Ectodermal cell (in vitro differentiated cells): ENCODE results near the gene CTRB1.
"Not testable (repeated sequence)": the region's sequence is repeated elsewhere in the genome, so short reads cannot be mapped to it uniquely, and the experiment has no call there.

ENCODE experiments used
- H3K27ac ChIP-seq: 2 replicates; pipeline ENCODE4 v1.7.0; 2013; ENCODE audit warnings: mild to moderate bottlenecking, low read depth, low read length; ENCODE audit not compliant: insufficient read depth, poor library complexity, severe bottlenecking
- H3K27me3 ChIP-seq: 2 replicates; pipeline ENCODE4 v1.7.0; 2013; ENCODE audit warnings: mild to moderate bottlenecking, low read length; ENCODE audit not compliant: insufficient read depth, control insufficient read depth, poor library complexity, severe bottlenecking
- H3K36me3 ChIP-seq: one replicate; pipeline ENCODE4 v1.7.0; 2013; ENCODE audit warnings: low read length; ENCODE audit not compliant: control insufficient read depth, insufficient read depth
- H3K4me1 ChIP-seq: one replicate; pipeline ENCODE4 v1.7.0; 2013; ENCODE audit warnings: low read length; ENCODE audit not compliant: control insufficient read depth, insufficient read depth
- H3K4me3 ChIP-seq: 2 replicates; pipeline ENCODE4 v1.7.0; 2013; ENCODE audit warnings: low read depth, low read length, control low read depth; ENCODE audit not compliant: insufficient read depth
- H3K9me3 ChIP-seq: 2 replicates; pipeline ENCODE4 v1.7.0; 2013; ENCODE audit warnings: mild to moderate bottlenecking, low read length, moderate library complexity; ENCODE audit not compliant: control insufficient read depth
- WGBS, 2 experiments: methylation state at CpG; one replicate each; pipeline ENCODE4 v1.1.7; 2013; ENCODE audit warnings: missing lambda C conversion rate in 2 of 2; 5-methylcytosine and 5-hydroxymethylcytosine counted together

The CTRB1 gene

DNA sequence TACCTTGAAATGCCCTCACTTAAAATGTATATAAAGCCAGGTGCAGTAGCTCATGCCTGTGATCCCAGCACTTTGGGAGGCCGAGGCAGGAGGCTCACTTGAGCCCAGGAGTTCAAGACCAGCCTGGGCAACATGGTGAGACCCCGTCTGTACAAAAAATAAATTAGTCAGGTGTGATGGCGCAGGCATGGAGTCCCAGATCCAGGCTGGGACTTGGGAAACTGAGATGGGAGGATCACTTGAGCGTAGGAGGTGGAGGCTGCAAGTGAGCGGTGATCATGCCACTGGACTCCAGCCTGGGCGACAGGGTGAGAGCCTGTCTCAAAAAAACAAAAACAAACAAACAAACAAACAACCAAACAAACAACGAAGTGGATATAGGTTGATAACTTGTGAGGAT lies 9.3 kb upstream of the CTRB1 start:
- WGBS, 2 experiments: 93 to 99% methylated on average over 4 to 7 of the region's 7 CpGs
- not testable (repeated sequence) for H3K4me3 ChIP-seq, H3K4me1 ChIP-seq, H3K27ac ChIP-seq, H3K9me3 ChIP-seq, H3K36me3 ChIP-seq, H3K27me3 ChIP-seq

GRCh38 chr16:75209944-75210343 lies 8.8 kb upstream of the CTRB1 start:
- H3K9me3 ChIP-seq: no peaks in the 10 kb centered on the region
- no peak overlapping the region for H3K4me3 ChIP-seq
- WGBS, 2 experiments: 86 to 92% methylated on average over 5 of the region's 5 CpGs
- peaks cover 2% of the 10 kb centered on the region for H3K4me1 ChIP-seq
- no peaks in the 10 kb centered on the region for H3K27me3 ChIP-seq
- H3K27ac ChIP-seq: no peak overlapping the region
- no peaks in the 10 kb centered on the region for H3K36me3 ChIP-seq

DNA sequence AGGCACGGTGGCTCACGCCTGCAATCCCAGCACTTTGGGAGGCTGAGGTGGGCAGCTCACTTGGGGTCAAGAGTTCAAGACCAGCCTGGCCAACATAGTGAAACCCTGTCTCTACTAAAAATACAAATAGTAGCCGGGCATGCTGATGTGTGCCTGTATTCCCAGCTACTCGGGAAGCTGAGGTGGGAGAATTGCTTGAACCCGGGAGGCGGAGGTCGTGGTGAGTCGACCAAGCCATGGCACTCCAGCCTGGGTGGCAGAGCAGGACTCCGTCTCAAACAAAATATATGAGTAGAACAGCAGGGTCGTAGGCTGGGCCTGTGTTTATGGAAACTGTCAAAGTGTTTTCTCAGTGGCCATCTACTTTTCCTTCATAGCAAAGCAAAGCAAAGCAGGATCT lies 7.5 kb upstream of the CTRB1 start:
- WGBS, 2 experiments: 93 to 94% methylated on average over 10 of the region's 10 CpGs
- H3K4me1 ChIP-seq, H3K9me3 ChIP-seq, H3K4me3 ChIP-seq, H3K27ac ChIP-seq, H3K27me3 ChIP-seq, H3K36me3 ChIP-seq: not testable (repeated sequence)

DNA sequence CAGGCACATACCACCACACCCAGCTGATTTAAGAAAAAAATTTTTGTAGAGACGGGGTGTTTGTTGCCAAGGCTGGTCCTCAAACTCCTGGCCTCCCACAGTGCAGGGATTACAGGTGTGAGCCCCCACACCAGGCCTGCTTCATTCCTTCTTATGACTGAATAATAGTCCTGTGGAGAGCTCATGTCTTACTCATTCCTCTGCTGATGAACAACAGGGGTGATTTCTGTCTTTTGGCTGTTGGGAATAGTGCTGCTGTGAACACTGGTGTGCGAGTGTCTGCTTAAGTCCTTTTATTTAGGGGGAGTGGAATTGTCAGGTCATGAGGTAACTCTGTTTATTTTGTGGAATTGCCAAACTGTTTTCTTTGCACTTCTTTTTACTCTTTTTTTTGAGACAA lies 2.7 kb upstream of the CTRB1 start:
- 90 to 93% methylated on average over 2 of the region's 2 CpGs for WGBS, 2 experiments
- H3K27ac ChIP-seq: no peak overlapping the region

DNA sequence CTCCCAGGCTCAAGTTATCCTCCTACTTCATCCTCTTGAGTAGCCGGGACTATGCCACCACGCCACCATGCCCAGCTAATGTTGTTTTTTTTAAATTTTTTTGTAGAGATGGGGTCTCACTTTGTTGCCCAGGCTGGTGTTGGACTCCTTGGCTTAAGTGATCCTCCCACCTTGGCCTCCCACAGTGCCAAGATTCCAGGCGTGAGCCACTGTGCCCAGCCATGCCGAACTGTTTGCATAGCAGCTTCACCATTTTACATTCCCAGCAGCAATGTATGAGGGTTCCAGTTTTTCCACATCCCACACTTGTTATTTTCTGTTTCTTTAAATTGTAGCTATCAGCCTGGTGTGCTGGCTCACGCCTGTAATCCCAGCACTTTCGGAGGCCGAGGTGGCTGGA lies 2.2 kb upstream of the CTRB1 start:
- Histone ChIP-seq H3K27me3 (no peaks in the 10 kb centered on the region), H3K27ac (no peak overlapping the region), H3K9me3 (no peaks in the 10 kb centered on the region), H3K4me1 (peaks cover 2% of the 10 kb centered on the region), H3K4me3 (no peak overlapping the region), H3K36me3 (no peaks in the 10 kb centered on the region)
- WGBS, 2 experiments: 88 to 93% methylated on average over 7 of the region's 7 CpGs

More for the DNA sequence above, 2.7 kb upstream of the CTRB1 start:
- Histone ChIP-seq H3K9me3 (no peaks in the 10 kb centered on the region), H3K4me3 (no peak overlapping the region), H3K4me1 (peaks cover 2% of the 10 kb centered on the region), H3K36me3 (no peaks in the 10 kb centered on the region), H3K27me3 (no peaks in the 10 kb centered on the region)

GRCh38 chr16:75217389-75217851 lies 1.4 kb upstream of the CTRB1 start:
- H3K27ac ChIP-seq: no peak overlapping the region

GRCh38 chr16:75219088-75219487 lies 300 bp downstream of the CTRB1 start:
- H3K4me1 ChIP-seq: no peaks in the 10 kb centered on the region
- no peak overlapping the region for H3K4me3 ChIP-seq
- 86% methylated on average over 4 of the region's 4 CpGs for WGBS, 2 experiments
- H3K27ac ChIP-seq: no peak overlapping the region
- no peaks in the 10 kb centered on the region for H3K36me3 ChIP-seq
- no peaks in the 10 kb centered on the region for H3K27me3 ChIP-seq
- no peaks in the 10 kb centered on the region for H3K9me3 ChIP-seq

More at GRCh38 chr16:75217389-75217851, 1.4 kb upstream of the CTRB1 start:
- no peaks in the 10 kb centered on the region for H3K27me3 ChIP-seq
- no peak overlapping the region for H3K4me3 ChIP-seq
- H3K4me1 ChIP-seq: no peaks in the 10 kb centered on the region
- WGBS, 2 experiments: 90 to 93% methylated on average over 11 of the region's 11 CpGs
- no peaks in the 10 kb centered on the region for H3K36me3 ChIP-seq
- no peaks in the 10 kb centered on the region for H3K9me3 ChIP-seq

GRCh38 chr16:75219838-75220237 lies 1.1 kb downstream of the CTRB1 start:
- Histone ChIP-seq H3K4me1 (no peaks in the 10 kb centered on the region), H3K27me3 (no peaks in the 10 kb centered on the region), H3K27ac (no peak overlapping the region), H3K36me3 (no peaks in the 10 kb centered on the region), H3K9me3 (no peaks in the 10 kb centered on the region), H3K4me3 (no peak overlapping the region)
- WGBS, 2 experiments: 93 to 94% methylated on average over 5 of the region's 5 CpGs

DNA sequence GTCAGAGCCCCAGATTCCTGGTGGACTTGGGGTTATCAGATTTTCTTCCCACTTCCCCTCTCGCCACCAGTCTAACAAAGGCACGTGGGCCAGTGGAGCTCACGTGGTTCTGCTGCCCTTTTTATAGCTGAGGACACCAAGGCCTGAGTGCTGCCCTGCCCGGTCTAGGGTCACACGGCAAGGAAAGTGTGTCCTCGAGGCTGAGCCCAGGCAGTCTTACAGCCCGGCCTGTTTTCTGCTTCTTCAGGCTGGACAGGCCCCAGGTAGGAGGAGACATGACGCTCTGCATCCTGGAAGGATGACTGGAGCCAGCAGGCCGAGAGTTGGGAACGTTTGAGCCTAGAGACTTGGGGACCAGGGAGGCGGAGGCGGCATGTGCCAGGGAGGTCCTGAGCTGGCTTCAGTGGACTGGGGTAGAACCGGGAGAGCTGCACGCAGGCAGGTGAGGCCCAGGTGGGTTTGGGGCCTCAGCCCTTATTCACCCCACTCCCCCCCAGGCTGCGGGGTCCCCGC lies 3.5 kb downstream of the CTRB1 start:
- Histone ChIP-seq H3K27me3 (no peaks in the 10 kb centered on the region), H3K9me3 (no peaks in the 10 kb centered on the region), H3K36me3 (no peaks in the 10 kb centered on the region), H3K27ac (no peak overlapping the region), H3K4me3 (no peak overlapping the region), H3K4me1 (no peaks in the 10 kb centered on the region)
- WGBS, 2 experiments: 91 to 92% methylated on average over 14 of the region's 16 CpGs

GRCh38 chr16:75223129-75223528 lies 4.3 kb downstream of the CTRB1 start:
- H3K4me3 ChIP-seq, H3K4me1 ChIP-seq, H3K27me3 ChIP-seq, H3K9me3 ChIP-seq, H3K27ac ChIP-seq, H3K36me3 ChIP-seq: not testable (repeated sequence)
- 91 to 95% methylated on average over 8 of the region's 20 CpGs for WGBS, 2 experiments
